GM12892 (cell line): ENCODE measurements around the gene SS18L1.

Experiments
- POLR2A ChIP-seq: IDR thresholded peaks from 2 replicates; pipeline ENCODE4 v1.6.1; 2011; ENCODE audit warnings: low read depth, low read length, control low read depth
- TAF1 ChIP-seq: IDR thresholded peaks from 2 replicates; pipeline ENCODE4 v1.6.1; 2011; ENCODE audit warnings: low read depth, mild to moderate bottlenecking, control low read depth, low read length, borderline replicate concordance

DNA sequence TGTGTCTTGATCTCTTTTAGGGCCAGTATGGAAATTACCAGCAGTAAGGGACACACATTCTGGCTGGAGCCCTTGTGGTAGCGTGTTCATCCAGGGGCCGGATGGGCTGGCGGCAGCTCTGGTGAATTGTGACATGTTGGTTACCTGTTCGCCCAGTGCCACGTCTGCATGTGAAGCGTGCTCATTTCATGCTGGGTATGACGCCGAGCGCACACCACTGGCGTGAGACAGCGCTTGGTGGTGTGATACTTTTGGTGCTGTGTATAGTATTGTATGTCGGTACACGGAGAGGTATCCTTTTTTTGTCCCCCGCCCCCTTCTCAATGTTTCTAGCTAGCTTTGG is 35.6 kb downstream of the SS18L1 start:
- TF ChIP-seq POLR2A (no peak), TAF1 (no peak)
